GM12864 (cell line): Measurements from ENCODE around the gene ZDHHC7.

Experiments used
- DNase-seq: peaks from one replicate; pipeline ENCODE4 v3.0.0-alpha.2; 2011; ENCODE audit warnings: low read depth
- H3K4me3 ChIP-seq: 2 replicates; pipeline ENCODE4 v1.5.1; 2011; ENCODE audit warnings: mild to moderate bottlenecking, low read depth, low read length, control low read depth
- TF ChIP-seq, protein P1 (sequence below): IDR thresholded peaks from 2 replicates; pipeline ENCODE4 v1.5.1; 2011; ENCODE audit warnings: low read depth, mild to moderate bottlenecking, moderate library complexity, low read length, control low read depth, inconsistent platforms; ENCODE audit errors: missing control alignments

ZDHHC7 gene

DNA sequence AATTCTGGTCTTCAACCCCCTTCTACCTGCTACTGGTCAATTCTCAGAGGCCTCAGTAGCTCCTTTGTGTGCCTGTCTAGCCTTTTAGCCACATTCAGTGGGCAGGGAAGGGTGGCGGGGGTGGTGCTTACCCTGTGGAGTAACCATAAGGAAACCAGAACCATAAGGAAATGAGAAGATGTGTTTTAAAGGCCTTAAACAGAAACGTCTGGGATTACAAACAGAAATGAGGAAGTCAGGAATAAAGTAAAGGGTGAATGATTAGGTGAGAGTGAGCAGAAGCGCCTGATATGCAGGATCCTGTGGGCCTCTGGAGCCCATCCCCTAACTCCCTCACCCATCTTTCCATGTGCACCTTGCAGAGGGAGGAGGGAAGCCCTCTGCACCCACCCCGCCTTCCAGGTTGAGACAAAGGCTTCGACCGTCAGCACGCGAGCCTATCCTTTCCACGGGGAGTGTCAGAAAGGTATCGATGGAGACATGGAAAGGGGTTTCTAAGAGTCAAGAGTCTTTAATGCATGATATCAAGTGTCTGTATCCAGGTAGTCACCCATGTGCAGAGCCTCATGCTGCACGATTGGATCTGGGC lies 36.6 kb upstream of the ZDHHC7 start:
- TF ChIP-seq, protein P1, sequence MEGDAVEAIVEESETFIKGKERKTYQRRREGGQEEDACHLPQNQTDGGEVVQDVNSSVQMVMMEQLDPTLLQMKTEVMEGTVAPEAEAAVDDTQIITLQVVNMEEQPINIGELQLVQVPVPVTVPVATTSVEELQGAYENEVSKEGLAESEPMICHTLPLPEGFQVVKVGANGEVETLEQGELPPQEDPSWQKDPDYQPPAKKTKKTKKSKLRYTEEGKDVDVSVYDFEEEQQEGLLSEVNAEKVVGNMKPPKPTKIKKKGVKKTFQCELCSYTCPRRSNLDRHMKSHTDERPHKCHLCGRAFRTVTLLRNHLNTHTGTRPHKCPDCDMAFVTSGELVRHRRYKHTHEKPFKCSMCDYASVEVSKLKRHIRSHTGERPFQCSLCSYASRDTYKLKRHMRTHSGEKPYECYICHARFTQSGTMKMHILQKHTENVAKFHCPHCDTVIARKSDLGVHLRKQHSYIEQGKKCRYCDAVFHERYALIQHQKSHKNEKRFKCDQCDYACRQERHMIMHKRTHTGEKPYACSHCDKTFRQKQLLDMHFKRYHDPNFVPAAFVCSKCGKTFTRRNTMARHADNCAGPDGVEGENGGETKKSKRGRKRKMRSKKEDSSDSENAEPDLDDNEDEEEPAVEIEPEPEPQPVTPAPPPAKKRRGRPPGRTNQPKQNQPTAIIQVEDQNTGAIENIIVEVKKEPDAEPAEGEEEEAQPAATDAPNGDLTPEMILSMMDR = no peak
- no peak for DNase-seq
- H3K4me3 ChIP-seq = no peak overlapping the region

DNA sequence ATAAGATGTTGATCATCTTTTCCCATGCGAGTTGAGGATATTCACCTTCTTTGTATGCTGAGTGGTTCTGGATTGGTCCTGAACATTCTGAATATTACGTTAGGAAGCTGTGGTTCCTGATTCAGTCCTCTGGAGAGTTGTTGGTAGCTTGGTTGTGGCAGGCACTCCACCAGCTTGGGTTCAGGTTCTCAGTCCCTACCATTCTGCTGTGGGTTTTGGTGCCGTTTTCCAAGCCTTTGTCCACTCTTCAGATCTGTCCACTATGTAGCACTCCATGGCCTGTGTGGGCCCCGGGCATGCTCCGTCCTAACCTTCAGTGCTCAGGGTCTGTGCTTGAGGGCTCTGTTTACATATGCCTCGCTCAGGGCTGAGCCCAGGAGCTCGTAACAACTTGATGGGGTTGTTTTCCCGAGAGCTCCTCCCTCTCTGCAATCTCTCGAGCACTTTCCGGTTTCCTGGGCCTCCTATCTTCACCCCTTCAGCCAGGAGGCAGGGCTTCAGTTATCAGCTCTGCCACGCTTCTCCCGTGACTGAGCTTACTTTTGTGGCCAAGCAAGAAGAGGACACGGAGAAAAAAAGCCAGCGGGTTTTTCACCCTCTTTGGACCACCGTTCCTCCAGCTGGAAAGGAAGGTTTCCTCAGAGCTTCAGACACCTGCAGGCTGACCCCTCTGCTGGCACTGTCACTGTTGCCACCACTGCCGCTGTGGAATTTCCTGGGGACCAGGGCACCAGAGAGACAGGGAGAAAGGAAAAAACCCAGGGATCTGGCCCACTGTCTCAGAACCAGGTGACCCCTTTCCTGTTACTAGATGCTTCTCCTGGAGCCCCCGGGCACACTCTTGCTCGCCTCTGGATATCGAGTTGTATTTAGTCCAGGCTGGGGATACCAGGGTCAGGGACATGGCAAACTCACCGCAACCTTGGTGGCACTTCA lies 35.9 kb upstream of the ZDHHC7 start:
- H3K4me3 ChIP-seq = no peak overlapping the region
- no peak for DNase-seq
- TF ChIP-seq, protein P1 = no peak

- no peak for DNase-seq
- TF ChIP-seq, protein P1 = no peak
- H3K4me3 ChIP-seq = no peak overlapping the region
These were observed 35.2 kb upstream of the ZDHHC7 start for GRCh38 chr16:85046472-85046916.

- no peak overlapping the region for H3K4me3 ChIP-seq
- TF ChIP-seq, protein P1 = no peak
- DNase-seq = no peak
These were observed 34.5 kb upstream of the ZDHHC7 start for GRCh38 chr16:85045641-85046471.

DNA sequence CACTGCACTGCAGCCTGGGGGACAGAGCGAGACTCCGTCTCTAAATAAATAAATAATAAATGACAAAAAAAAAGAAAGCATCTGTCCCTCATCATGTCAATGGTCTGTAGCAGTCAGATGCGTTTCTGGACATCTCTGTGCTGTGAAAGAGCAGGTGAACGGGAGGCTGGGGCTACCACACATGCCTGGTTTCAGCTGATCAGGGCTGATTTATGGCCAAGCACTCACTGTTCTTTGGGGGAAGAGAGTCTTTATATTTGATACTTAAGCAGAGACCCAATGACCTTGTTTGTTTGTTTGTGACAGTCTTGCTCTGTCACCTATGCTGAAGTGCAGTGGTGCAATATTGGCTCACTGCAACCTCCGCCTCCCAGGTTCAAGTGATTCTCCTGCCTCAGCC lies 33.7 kb upstream of the ZDHHC7 start:
- H3K4me3 ChIP-seq = no peak overlapping the region
- DNase-seq = no peak
- TF ChIP-seq, protein P1 = no peak

DNA sequence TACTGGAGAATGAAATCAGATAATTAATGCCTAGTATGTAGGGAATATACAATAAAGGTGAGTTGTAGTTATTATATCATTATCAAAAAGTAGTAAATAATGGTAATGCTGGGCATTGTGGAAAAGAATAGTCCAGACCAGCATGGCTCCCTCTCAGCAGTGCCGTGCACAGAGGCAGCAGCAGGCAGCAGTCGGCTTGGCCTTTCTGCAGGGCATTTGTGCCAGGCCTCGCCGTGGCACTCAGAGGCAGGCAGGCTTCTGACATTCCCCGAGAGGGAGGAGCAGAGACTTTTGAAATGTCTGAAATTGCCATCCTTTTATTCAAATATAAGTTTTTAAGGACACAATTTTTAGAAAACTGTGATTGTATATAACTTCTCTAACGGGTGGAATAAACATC lies 31.3 kb upstream of the ZDHHC7 start:
- TF ChIP-seq, protein P1 = no peak
- no peak for DNase-seq
- no peak overlapping the region for H3K4me3 ChIP-seq
